Loucy (cell line): Measurements from ENCODE around the gene FOXA3.

ENCODE experiments used
- EZH2phosphoT487 ChIP-seq: fragments of 200-600 bp; IDR thresholded peaks from 2 replicates; pipeline ENCODE4 v1.6.1; 2018; ENCODE audit warnings: antibody characterized with exemption, mild to moderate bottlenecking, moderate library complexity, borderline replicate concordance
- TF ChIP-seq, protein P1 (sequence below): fragments of 200-600 bp; sonication (generic); conservative IDR thresholded peaks from 2 replicates; pipeline ENCODE4 v1.5.1; 2014; ENCODE audit warnings: mild to moderate bottlenecking, antibody characterized with exemption, low read length

DNA sequence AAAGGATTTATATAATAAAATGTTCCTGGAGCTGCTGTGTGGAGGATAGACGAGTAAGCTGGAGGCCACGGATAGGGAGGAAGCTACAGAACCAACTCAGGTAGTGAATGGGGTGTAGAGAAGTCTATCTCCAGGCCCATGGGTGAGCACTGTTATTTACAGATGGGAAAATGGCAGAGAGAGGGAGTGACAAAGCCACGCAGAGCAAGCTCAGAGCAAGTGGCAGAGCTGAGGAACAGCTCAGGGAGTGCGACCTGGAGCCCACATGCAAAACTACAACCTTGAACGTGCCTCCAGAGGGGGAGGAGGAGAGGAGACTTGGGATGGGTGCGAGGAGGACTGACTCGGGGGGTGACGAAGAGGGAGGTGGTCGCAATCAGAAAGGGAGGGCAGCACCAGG lies 35.6 kb upstream of the FOXA3 start:
- TF ChIP-seq, protein P1, sequence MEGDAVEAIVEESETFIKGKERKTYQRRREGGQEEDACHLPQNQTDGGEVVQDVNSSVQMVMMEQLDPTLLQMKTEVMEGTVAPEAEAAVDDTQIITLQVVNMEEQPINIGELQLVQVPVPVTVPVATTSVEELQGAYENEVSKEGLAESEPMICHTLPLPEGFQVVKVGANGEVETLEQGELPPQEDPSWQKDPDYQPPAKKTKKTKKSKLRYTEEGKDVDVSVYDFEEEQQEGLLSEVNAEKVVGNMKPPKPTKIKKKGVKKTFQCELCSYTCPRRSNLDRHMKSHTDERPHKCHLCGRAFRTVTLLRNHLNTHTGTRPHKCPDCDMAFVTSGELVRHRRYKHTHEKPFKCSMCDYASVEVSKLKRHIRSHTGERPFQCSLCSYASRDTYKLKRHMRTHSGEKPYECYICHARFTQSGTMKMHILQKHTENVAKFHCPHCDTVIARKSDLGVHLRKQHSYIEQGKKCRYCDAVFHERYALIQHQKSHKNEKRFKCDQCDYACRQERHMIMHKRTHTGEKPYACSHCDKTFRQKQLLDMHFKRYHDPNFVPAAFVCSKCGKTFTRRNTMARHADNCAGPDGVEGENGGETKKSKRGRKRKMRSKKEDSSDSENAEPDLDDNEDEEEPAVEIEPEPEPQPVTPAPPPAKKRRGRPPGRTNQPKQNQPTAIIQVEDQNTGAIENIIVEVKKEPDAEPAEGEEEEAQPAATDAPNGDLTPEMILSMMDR: no peak
- TF ChIP-seq EZH2phosphoT487: no peak
